HL-60 (cell line): ENCODE results near the gene MST1.

Experiments
- DNase-seq, 2 experiments: peaks; one replicate each; pipeline ENCODE4 v3.0.0-alpha.2; 2010 to 2020; ENCODE audit warnings: low read depth in 1 of 2, low spot score in 1 of 2
- H3K27ac ChIP-seq: fragments of 250-450 bp; sonication (Bioruptor Pico); replicated peaks from 2 replicates; pipeline ENCODE4 v1.5.1; 2020; ENCODE audit warnings: mild to moderate bottlenecking, moderate library complexity
- H3K27me3 ChIP-seq: fragments of 250-450 bp; sonication (Bioruptor Pico); 2 replicates; pipeline ENCODE4 v1.5.1; 2021; ENCODE audit warnings: mild to moderate bottlenecking, moderate library complexity; ENCODE audit not compliant: insufficient read depth, poor library complexity, severe bottlenecking
- H3K4me3 ChIP-seq: replicated peaks from 2 replicates; pipeline ENCODE4 v1.5.1; 2011; ENCODE audit warnings: mild to moderate bottlenecking, control low read depth, low read length; ENCODE audit not compliant: insufficient read depth
- CTCF ChIP-seq: IDR thresholded peaks from one replicate; pipeline ENCODE4 v1.5.1; 2011; ENCODE audit warnings: low read length, control low read depth, inconsistent platforms; ENCODE audit not compliant: insufficient read depth
- GABPA ChIP-seq: IDR thresholded peaks from 2 replicates; pipeline ENCODE4 v1.6.1; 2012; ENCODE audit warnings: low read depth
- POLR2AphosphoS5 ChIP-seq: IDR thresholded peaks from 2 replicates; pipeline ENCODE4 v1.6.1; 2012; ENCODE audit warnings: low read depth
- REST ChIP-seq: IDR thresholded peaks from 2 replicates; pipeline ENCODE4 v1.6.1; 2012; ENCODE audit warnings: low read depth; ENCODE audit not compliant: insufficient replicate concordance
- SPI1 ChIP-seq: IDR thresholded peaks from 2 replicates; pipeline ENCODE4 v1.6.1; 2012; ENCODE audit warnings: low read depth, mild to moderate bottlenecking, borderline replicate concordance
- long read RNA-seq: library from polyadenylated mRNA; unstranded; transcript quantifications from one replicate; pipeline ENCODE4 v2.0.0, GENCODE V29; 2020

Gene MST1
- long read RNA-seq, partial matches to known transcripts: 2 of 23 reads
- long read RNA-seq, other reads (novel, unspliced or antisense): 18 of 23 reads

GRCh38 chr3:49689046-49689907 is at the start of gene MST1, which contains the start of gene RNF123:
Gene MST1, minus strand, starts transcription at chr3:49689474. Its CDS starts 783 bp downstream, at chr3:49688691.
Gene RNF123, plus strand, starts transcription at chr3:49689557. Its CDS starts 1,609 bp downstream, at chr3:49691166.
- H3K27ac ChIP-seq: peak within 1 kb of the TSS; percentile 63
- peak; percentile 84 to 85 for DNase-seq
- no peak for TF ChIP-seq REST
- no peak for TF ChIP-seq SPI1
- TF ChIP-seq GABPA: peak; percentile 82
- TF ChIP-seq POLR2AphosphoS5: peak; percentile 58; the same call in 1 of the 2 replicates
- no peaks in the 10 kb centered on the region for H3K27me3 ChIP-seq
- H3K4me3 ChIP-seq: peak within 1 kb of the TSS; percentile 100

GRCh38 chr3:49738067-49738713 is 48.9 kb upstream of the MST1 start:
- H3K27ac ChIP-seq: no peak overlapping the region
- TF ChIP-seq SPI1 (no peak), GABPA (no peak), REST (no peak), CTCF (no peak), POLR2AphosphoS5 (no peak)
- no peak for DNase-seq
- H3K4me3 ChIP-seq: no peak overlapping the region
- H3K27me3 ChIP-seq: no peaks in the 10 kb centered on the region

- no peak overlapping the region for H3K27ac ChIP-seq
- no peak overlapping the region for H3K4me3 ChIP-seq
- DNase-seq: no peak
- no peaks in the 10 kb centered on the region for H3K27me3 ChIP-seq
- TF ChIP-seq CTCF (no peak), POLR2AphosphoS5 (no peak), GABPA (no peak), SPI1 (no peak), REST (no peak)
These were observed 45.5 kb upstream of the MST1 start for GRCh38 chr3:49734752-49735151.
